Measurements from ENCODE around the gene DDN. TPM values are rescaled to one million over a fixed set of nuclear protein-coding genes. Genes with fewer than 3 reads are reported as not detected.

Gene DDN
- total and polyA plus RNA-seq, 12 donors: 0.08 to 2.2 (median 0.43) TPM; not detected in 1

- Histone ChIP-seq H3K36me3 (replicated peaks in 1 of 2) (peaks cover 0 to 84% of the 10 kb centered on the region in 2 donors), H3K27me3 (no peaks in the 10 kb centered on the region), H3K4me3 (no peak overlapping the region), H3K9me3 (replicated peaks in 1 of 3) (no peaks in the 10 kb centered on the region), H3K27ac (no peak overlapping the region), H3K4me1 (replicated peaks in 1 of 2) (no peaks in the 10 kb centered on the region)
- TF ChIP-seq POLR2A (IDR thresholded peaks at IDR 0.05): no peak
- WGBS, 4 donors: 84 to 96% (median 92%) methylated on average over 4 of the region's 4 CpGs
- intact Hi-C loops (cut with DNase I): no loop called here
- DNase-seq: no peak
Measured at GRCh38 chr12:49034286-49034622, 35.1 kb upstream of the DDN start.

- TF ChIP-seq POLR2A (IDR thresholded peaks at IDR 0.05) (no peak), CTCF (IDR thresholded peaks at IDR 0.05) (no peak)
- no peaks in the 10 kb centered on the region for H3K9me3 ChIP-seq (replicated peaks in 1 of 3)
- peaks cover 0 to 84% of the 10 kb centered on the region in 2 donors for H3K36me3 ChIP-seq (replicated peaks in 1 of 2)
- no peak for DNase-seq
- 74 to 92% (median 82%) methylated on average over 7 to 12 of the region's 12 CpGs for WGBS, 4 donors
- no peaks in the 10 kb centered on the region for H3K4me1 ChIP-seq (replicated peaks in 1 of 2)
- no peak overlapping the region for H3K4me3 ChIP-seq
- H3K27me3 ChIP-seq: no peaks in the 10 kb centered on the region
- no peak overlapping the region for H3K27ac ChIP-seq
- intact Hi-C loops (cut with DNase I): no loop called here
Measured at GRCh38 chr12:49033611-49034285, 34.6 kb upstream of the DDN start.

GRCh38 chr12:49032679-49033447 lies 33.7 kb upstream of the DDN start:
- intact Hi-C loops (cut with DNase I): no loop called here
- no peak for TF ChIP-seq POLR2A (IDR thresholded peaks at IDR 0.05)
- TF ChIP-seq CTCF (IDR thresholded peaks at IDR 0.05): no peak
- Histone ChIP-seq H3K4me1 (replicated peaks in 1 of 2) (no peaks in the 10 kb centered on the region), H3K36me3 (replicated peaks in 1 of 2) (peaks cover 0 to 84% of the 10 kb centered on the region in 2 donors), H3K4me3 (no peak overlapping the region), H3K27me3 (no peaks in the 10 kb centered on the region), H3K27ac (no peak overlapping the region), H3K9me3 (replicated peaks in 1 of 3) (no peaks in the 10 kb centered on the region)
- DNase-seq: no peak
- 82 to 88% (median 86%) methylated on average over 1 to 3 of the region's 3 CpGs for WGBS, 4 donors

GRCh38 chr12:49032276-49032675 lies 33.1 kb upstream of the DDN start:
- Histone ChIP-seq H3K4me3 (no peak overlapping the region), H3K27me3 (no peaks in the 10 kb centered on the region), H3K36me3 (replicated peaks in 1 of 2) (peaks cover 0 to 84% of the 10 kb centered on the region in 2 donors), H3K9me3 (replicated peaks in 1 of 3) (no peaks in the 10 kb centered on the region), H3K4me1 (replicated peaks in 1 of 2) (no peaks in the 10 kb centered on the region), H3K27ac (no peak overlapping the region)
- 78 to 80% (median 79%) methylated on average over 4 of the region's 4 CpGs for WGBS, 4 donors
- TF ChIP-seq POLR2A (IDR thresholded peaks at IDR 0.05) (no peak), CTCF (IDR thresholded peaks at IDR 0.05) (no peak)
- intact Hi-C loops (cut with DNase I): no loop called here
- no peak for DNase-seq
